Adrenal gland (tissue), 12 donors: Measurements from ENCODE around the gene LRRC8C. TPM values are rescaled to one million over a fixed set of nuclear protein-coding genes. Genes with fewer than 3 reads are reported as not detected.

Source experiments
- DNase-seq, 7 donors: peaks; one replicate each; pipeline ENCODE4 v3.0.0-alpha.2; 2019 to 2020
- H3K27ac ChIP-seq, 5 donors: fragments of 200-600 bp; sonication (generic) in 4 of 5; 1 replicate in 3 of 5; 2 replicates in 2 of 5; pipeline versions ENCODE4 v1.5.1 to v1.8.0; 2016 to 2020; ENCODE audit warnings: mild to moderate bottlenecking in 1 of 5
- H3K27me3 ChIP-seq: fragments of 200-600 bp; 2 replicates; pipeline ENCODE4 v1.8.0; 2021
- H3K36me3 ChIP-seq, 2 donors: fragments of 200-600 bp; replicated peaks in 1 of 2; 1 replicate in 1 of 2; 2 replicates in 1 of 2; pipeline versions ENCODE4 v1.5.1 to v1.8.0; 2018 to 2022
- H3K4me1 ChIP-seq, 2 donors: fragments of 200-600 bp; replicated peaks in 1 of 2; 1 replicate in 1 of 2; 2 replicates in 1 of 2; pipeline versions ENCODE4 v1.5.1 to v1.8.0; 2018 to 2021
- H3K4me3 ChIP-seq, 4 donors: fragments of 200-600 bp; sonication (generic) in 3 of 4; one replicate each; pipeline ENCODE4 v1.5.1; 2016 to 2018
- H3K9me3 ChIP-seq, 3 donors: fragments of 200-600 bp; sonication (generic) in 1 of 3; replicated peaks in 1 of 3; 1 replicate in 2 of 3; 2 replicates in 1 of 3; pipeline versions ENCODE4 v1.5.1 to v1.8.0; 2016 to 2021
- CTCF ChIP-seq, 6 experiments: fragments of 450-650 bp in 4 of 6; fragments of 200-600 bp in 2 of 6; sonication (generic) in 1 of 6; IDR thresholded peaks; 1 replicate in 5 of 6; 2 replicates in 1 of 6; pipeline versions ENCODE4 v1.5.1 to v1.8.0; 2016 to 2021; ENCODE audit warnings: antibody characterized with exemption in 6 of 6, mild to moderate bottlenecking in 2 of 6, moderate library complexity in 1 of 6
- POLR2A ChIP-seq, 2 donors: fragments of 450-650 bp; IDR thresholded peaks; one replicate each; pipeline ENCODE4 v1.6.1; 2017; ENCODE audit warnings: antibody characterized with exemption in 2 of 2, mild to moderate bottlenecking in 2 of 2, moderate library complexity in 1 of 2
- WGBS, 4 donors: extraction: QIAGEN DNeasy Blood & Tissue Kit in 2 of 4; methylation state at CpG; one replicate each; pipeline versions ENCODE4 v1.1.5 to v1.1.7; 2013 to 2017; 5-methylcytosine and 5-hydroxymethylcytosine counted together
- intact Hi-C, 2 donors: fragments of 100-400 bp; cut with DNase I; formaldehyde crosslinking; loops; one replicate each; pipeline versions ENCODE4 v1.14.1 to v1.15.0; 2022 to 2023
- polyA plus RNA-seq, 3 donors: library from polyadenylated mRNA; stranded (reverse); fragments of 200-250 nt in 2 of 3; fragments of 350-450 nt in 1 of 3; fragmentation: Illumina TruSeq in 1 of 3; extraction: RNeasy Lipid Tissue Mini Kit (QIAGEN cat#74804) in 1 of 3; gene quantifications; one replicate each; pipeline ENCODE4 v1.2.3, GENCODE V29; 2013 to 2014
- small RNA-seq, 2 donors: library from RNA; depleted of rRNA; stranded (forward); fragments of <200 nt; gene quantifications; one replicate each; pipeline ENCODE3, GENCODE V24; 2016
- total RNA-seq, 9 donors: library from RNA; depleted of rRNA in 4 of 9; stranded (reverse); fragments of >200 nt in 4 of 9; fragments of 120-200 nt in 1 of 9; fragmentation: NEBNext Ultra II Directional in 1 of 9; extraction: Animal tissue kit (Norgen Biotek cat#: 25700) in 1 of 9; gene quantifications; one replicate each; pipeline versions ENCODE4 v1.1.0 to v1.2.4, GENCODE V29; 2013 to 2023
- donor health status: healthy with polysubstance abuse.
- donor health status: Bipolar disorder and iron deficiency.
- donor health status: DM: yes; HTN: yes; CAD: no.
- donor health status: DM: no; HTN: no; CAD: no.
- donor health status: DM: no; HTN: no; CAD: no.
- donor health status: DM: yes; HTN: yes; CAD: no.

The LRRC8C gene
- total and polyA plus RNA-seq, 12 donors, result 6.5 to 33.6 (median 11.9) TPM

GRCh38 chr1:89763649-89763986, 130.7 kb downstream of the LRRC8C start:
- Histone ChIP-seq H3K4me1 (peaks cover 12 to 18% of the 10 kb centered on the region in 2 donors), H3K27ac (peak overlapping the region in 1 of 5 donors; percentile 21), H3K9me3 (no peaks in the 10 kb centered on the region), H3K36me3 (no peaks in the 10 kb centered on the region), H3K4me3 (peak overlapping the region; percentile 11 to 52 (median 42)), H3K27me3 (no peaks in the 10 kb centered on the region)
- DNase-seq, result no peak
- intact Hi-C loops, result loop anchor here (5.0 to 10.0 kb wide), 4 partner anchors 131 to 281 kb away; partner anchors contain the start of gene LRRC8C (in 2 of the 2)
- TF ChIP-seq CTCF (IDR thresholded peaks at IDR 0.05) (no peak), POLR2A (IDR thresholded peaks at IDR 0.05) (no peak)
- 51 to 57% (median 54%) methylated on average over 5 of the region's 5 CpGs for WGBS, 4 donors

- Histone ChIP-seq H3K27ac (no peak overlapping the region), H3K27me3 (no peaks in the 10 kb centered on the region), H3K36me3 (no peaks in the 10 kb centered on the region), H3K9me3 (no peaks in the 10 kb centered on the region), H3K4me3 (no peak overlapping the region), H3K4me1 (peaks cover 12 to 14% of the 10 kb centered on the region in 2 donors)
- intact Hi-C loops, result loop anchor here in 1 of 2 donors (10.0 kb wide), 2 partner anchors 161 to 281 kb away; no protein-coding TSS in a partner anchor
- DNase-seq, result no peak
- TF ChIP-seq POLR2A (IDR thresholded peaks at IDR 0.05), result no peak
- 37 to 84% (median 82%) methylated on average over 1 of the region's 1 CpG for WGBS, 4 donors
Measured at GRCh38 chr1:89765774-89766173, 132.9 kb downstream of the LRRC8C start.

- no peak overlapping the region for H3K27ac ChIP-seq
- no peak for DNase-seq
- no peaks in the 10 kb centered on the region for H3K36me3 ChIP-seq
- WGBS, 4 donors, result 97 to 100% (median 97%) methylated on average over 1 of the region's 1 CpG
- intact Hi-C loops, result loop anchor here in 1 of 2 donors (10.0 kb wide), 2 partner anchors 163 to 283 kb away; no protein-coding TSS in a partner anchor
- H3K27me3 ChIP-seq, result no peaks in the 10 kb centered on the region
- no peaks in the 10 kb centered on the region for H3K9me3 ChIP-seq
- TF ChIP-seq CTCF (IDR thresholded peaks at IDR 0.05), result no peak
- TF ChIP-seq POLR2A (IDR thresholded peaks at IDR 0.05), result no peak
- no peak overlapping the region for H3K4me3 ChIP-seq
- peaks cover 1 to 2% of the 10 kb centered on the region in 2 donors for H3K4me1 ChIP-seq
Measured at GRCh38 chr1:89767618-89768017, 134.7 kb downstream of the LRRC8C start.

Small RNA genes within 50 kb of the gene (small RNA-seq; reads per million reads assigned to genes)
- gene AC093423.1, result 0 reads per million in 2 donors

Other genes starting within 250 kb of the LRRC8C start
- gene LRRC8B, start 108.3 kb upstream of the LRRC8C start, total RNA-seq, result 10 to 100 TPM; 29.0 to 69.6 (median 41.4) TPM
- gene LRRC8B, start 108.3 kb upstream of the LRRC8C start, polyA plus RNA-seq, result 10 to 100 TPM in 2 of 3 donors, 1 to 10 TPM in 1; 7.7 to 36.2 (median 12.4) TPM
- gene LRRC8D, start 187.9 kb downstream of the LRRC8C start, total RNA-seq, result 10 to 100 TPM; 40.9 to 79.8 (median 61.3) TPM
- gene LRRC8D, start 187.9 kb downstream of the LRRC8C start, polyA plus RNA-seq, result 10 to 100 TPM; 13.9 to 66.8 (median 20.5) TPM